HUES64 (cell line): ENCODE measurements around the gene NOS1.

Experiments
- H3K27ac ChIP-seq: 2 replicates; pipeline ENCODE4 v1.7.0; 2013; ENCODE audit warnings: low read depth, low read length, inconsistent platforms
- H3K27me3 ChIP-seq: 2 replicates; pipeline ENCODE4 v1.6.1; 2013; ENCODE audit warnings: mild to moderate bottlenecking, low read length; ENCODE audit not compliant: insufficient read depth
- H3K36me3 ChIP-seq: 2 replicates; pipeline ENCODE4 v1.6.1; 2013; ENCODE audit warnings: mild to moderate bottlenecking, low read length; ENCODE audit not compliant: insufficient read depth
- H3K4me1 ChIP-seq: 2 replicates; pipeline ENCODE4 v1.6.1; 2013; ENCODE audit warnings: mild to moderate bottlenecking, low read length, moderate library complexity; ENCODE audit not compliant: insufficient read depth
- H3K4me3 ChIP-seq: 2 replicates; pipeline ENCODE4 v1.5.1; 2013; ENCODE audit warnings: mild to moderate bottlenecking, low read length, moderate library complexity
- H3K9ac ChIP-seq: 2 replicates; pipeline ENCODE4 v1.6.1; 2013; ENCODE audit warnings: mild to moderate bottlenecking, low read depth, low read length
- H3K9me3 ChIP-seq: 2 replicates; pipeline ENCODE4 v1.6.1; 2013; ENCODE audit warnings: low read depth, low read length; ENCODE audit not compliant: insufficient read depth
- WGBS: fragments of 150-250, 120-280 bp; methylation state at CpG from one replicate; pipeline ENCODE4 v1.1.7; 2013; ENCODE audit warnings: missing lambda C conversion rate; 5-methylcytosine and 5-hydroxymethylcytosine counted together

The NOS1 gene

DNA sequence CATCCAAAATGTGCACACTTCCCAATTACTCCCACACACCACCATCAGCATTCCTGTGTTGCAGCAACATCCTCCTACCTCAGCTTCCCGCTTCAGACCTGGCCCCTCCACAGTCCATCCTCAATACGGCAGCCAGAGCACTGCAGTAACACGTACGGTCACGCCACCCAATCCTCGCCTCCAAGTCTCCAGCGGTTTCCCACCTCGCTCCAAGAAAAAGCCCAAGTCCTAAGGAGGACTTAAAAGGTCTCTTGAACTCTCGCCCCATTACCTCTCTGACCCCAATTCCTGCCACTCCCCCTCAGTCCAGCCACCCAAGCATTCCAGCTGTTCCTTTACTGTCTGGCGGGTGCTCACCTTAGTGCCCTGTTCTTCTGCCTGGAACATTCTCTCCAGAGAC is 183.1 kb downstream of the NOS1 start:
- whole genome bisulfite sequencing: 90% methylated on average over 10 of the region's 10 CpGs
- peaks cover 98% of the 10 kb centered on the region for H3K36me3 ChIP-seq

DNA sequence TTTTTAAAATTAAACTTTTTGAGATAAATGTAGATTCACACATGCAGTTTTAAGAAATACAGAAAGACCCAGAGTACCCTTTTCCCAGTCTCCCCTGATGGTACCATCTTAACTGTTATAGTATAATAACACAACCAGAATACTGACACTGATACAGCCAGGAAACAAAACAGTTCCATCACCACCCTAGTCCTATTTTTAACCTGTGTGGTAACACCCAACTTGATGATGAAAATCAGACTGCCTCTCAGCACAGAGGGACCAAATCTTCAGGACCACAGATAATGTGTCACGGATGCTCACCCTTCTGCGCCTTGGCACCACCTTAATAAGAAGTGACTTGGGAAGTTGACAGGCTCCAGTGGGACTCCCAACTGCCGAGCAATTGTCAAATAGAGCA is 189.3 kb downstream of the NOS1 start:
- Histone ChIP-seq H3K4me1 (no peaks in the 10 kb centered on the region), H3K4me3 (no peak overlapping the region), H3K9ac (no peak overlapping the region), H3K36me3 (peaks cover 98% of the 10 kb centered on the region), H3K9me3 (no peaks in the 10 kb centered on the region), H3K27me3 (no peaks in the 10 kb centered on the region), H3K27ac (no peak overlapping the region)
- WGBS: 99% methylated on average over 3 of the region's 3 CpGs

More for the DNA sequence above, 183.1 kb downstream of the NOS1 start:
- no peaks in the 10 kb centered on the region for H3K4me1 ChIP-seq
- H3K27me3 ChIP-seq: no peaks in the 10 kb centered on the region
- H3K9ac ChIP-seq: no peak overlapping the region
- no peak overlapping the region for H3K4me3 ChIP-seq
- H3K27ac ChIP-seq: no peak overlapping the region
- no peaks in the 10 kb centered on the region; the same call in 1 of the 2 replicates for H3K9me3 ChIP-seq

DNA sequence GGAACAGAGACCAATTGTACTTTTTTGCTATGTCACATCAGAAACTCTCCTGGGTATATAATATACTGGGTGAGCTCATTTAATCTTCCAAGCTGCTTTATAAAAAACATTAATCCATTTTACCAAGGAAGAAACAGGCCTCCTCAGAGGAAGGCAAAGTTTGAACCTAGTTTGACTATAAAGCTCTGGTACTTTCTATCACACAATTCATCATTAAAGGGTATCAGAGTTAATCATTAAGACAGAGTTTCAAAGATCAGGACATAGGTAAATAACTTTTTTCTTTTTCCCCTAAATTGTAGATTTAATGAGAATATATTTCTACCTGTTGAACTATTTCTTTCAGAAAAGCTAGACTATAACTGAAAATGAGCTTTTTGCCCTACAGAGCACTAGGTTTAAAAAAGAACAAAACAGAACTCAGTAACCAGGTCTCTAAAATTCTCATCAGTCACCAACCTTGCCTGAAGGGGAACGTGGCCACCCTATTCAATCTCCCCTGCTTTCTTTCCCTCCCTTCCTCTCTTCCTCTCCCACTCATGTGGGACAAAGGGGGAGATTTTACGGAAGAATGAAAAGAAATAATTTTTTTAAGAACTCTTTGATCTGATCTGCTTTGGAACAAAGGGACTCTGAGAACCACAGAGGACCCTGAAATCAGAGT is 189.8 kb downstream of the NOS1 start:
- Histone ChIP-seq H3K9ac (no peak overlapping the region), H3K36me3 (peaks cover 98% of the 10 kb centered on the region), H3K9me3 (no peaks in the 10 kb centered on the region), H3K4me1 (no peaks in the 10 kb centered on the region), H3K27me3 (no peaks in the 10 kb centered on the region), H3K4me3 (no peak overlapping the region), H3K27ac (no peak overlapping the region)
- 95% methylated on average over 2 of the region's 2 CpGs for WGBS

DNA sequence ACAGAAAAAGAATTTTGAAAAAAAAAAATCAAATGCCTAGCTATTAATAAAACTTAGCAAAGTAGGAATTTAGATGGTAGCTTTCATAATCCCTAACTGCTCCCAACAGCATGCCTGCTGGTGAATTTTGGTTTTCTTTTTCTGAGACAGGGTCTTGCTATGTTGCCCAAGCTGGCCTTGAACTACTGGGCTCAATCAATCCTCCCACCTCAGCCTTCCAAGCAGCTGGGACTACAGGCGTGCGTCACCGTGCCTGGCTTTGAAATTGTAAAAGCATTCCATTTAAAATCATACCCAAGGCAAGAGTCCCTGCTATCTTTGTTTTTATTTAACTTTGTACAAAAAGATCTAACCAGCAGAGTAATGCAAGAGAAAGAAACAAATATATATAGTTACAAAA is 191.9 kb downstream of the NOS1 start:
- no peak overlapping the region for H3K9ac ChIP-seq
- H3K4me3 ChIP-seq: no peak overlapping the region
- WGBS: 100% methylated on average over 3 of the region's 3 CpGs
- H3K27me3 ChIP-seq: no peaks in the 10 kb centered on the region
- no peaks in the 10 kb centered on the region for H3K9me3 ChIP-seq
- peaks cover 97% of the 10 kb centered on the region for H3K36me3 ChIP-seq
- H3K4me1 ChIP-seq: no peaks in the 10 kb centered on the region
- H3K27ac ChIP-seq: no peak overlapping the region

DNA sequence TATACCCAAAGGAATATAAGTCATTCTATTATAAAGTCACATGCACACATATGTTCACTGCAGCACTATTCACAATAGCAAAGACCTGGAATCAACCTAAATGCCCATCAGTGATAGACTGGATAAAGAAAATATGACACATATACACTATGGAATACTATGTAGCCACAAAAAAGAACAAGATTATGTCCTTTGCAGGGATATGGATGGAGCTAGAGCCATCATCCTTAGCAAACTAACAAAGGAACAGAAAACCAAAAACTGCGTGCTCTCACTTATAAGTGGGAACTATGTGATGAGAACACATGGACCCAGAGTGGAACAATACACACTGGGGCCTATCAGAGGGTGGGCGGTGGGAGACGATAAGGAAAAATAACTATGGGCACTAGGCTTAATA is 192.4 kb downstream of the NOS1 start:
- Histone ChIP-seq H3K36me3 (peaks cover 97% of the 10 kb centered on the region), H3K4me1 (no peaks in the 10 kb centered on the region), H3K27ac (no peak overlapping the region), H3K27me3 (no peaks in the 10 kb centered on the region), H3K4me3 (no peak overlapping the region), H3K9ac (no peak overlapping the region), H3K9me3 (no peaks in the 10 kb centered on the region)
- 98% methylated on average over 3 of the region's 3 CpGs for WGBS

DNA sequence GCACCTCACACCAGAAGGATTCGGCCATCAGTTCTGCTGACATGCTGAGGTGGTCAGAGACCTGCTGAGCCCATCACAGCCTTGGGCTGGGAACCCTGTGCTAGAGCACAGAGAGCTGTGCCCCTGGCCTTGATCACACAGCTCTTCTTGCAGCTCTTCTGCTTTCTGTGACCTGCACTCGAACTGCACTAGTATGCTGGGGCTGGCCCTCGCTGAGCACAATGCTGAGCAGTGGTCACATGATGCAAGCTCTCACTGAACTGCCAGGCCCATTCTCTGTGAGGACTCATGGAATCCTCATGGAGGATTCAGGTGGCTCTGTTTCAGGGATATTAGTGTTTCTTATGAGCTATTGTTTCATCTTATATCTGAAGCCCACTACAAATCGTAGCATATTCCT is 193.7 kb downstream of the NOS1 start:
- Histone ChIP-seq H3K4me1 (no peaks in the 10 kb centered on the region), H3K27me3 (no peaks in the 10 kb centered on the region), H3K9ac (no peak overlapping the region), H3K4me3 (no peak overlapping the region), H3K27ac (no peak overlapping the region), H3K9me3 (no peaks in the 10 kb centered on the region), H3K36me3 (peaks cover 95% of the 10 kb centered on the region)
- WGBS: 89% methylated on average over 4 of the region's 4 CpGs

DNA sequence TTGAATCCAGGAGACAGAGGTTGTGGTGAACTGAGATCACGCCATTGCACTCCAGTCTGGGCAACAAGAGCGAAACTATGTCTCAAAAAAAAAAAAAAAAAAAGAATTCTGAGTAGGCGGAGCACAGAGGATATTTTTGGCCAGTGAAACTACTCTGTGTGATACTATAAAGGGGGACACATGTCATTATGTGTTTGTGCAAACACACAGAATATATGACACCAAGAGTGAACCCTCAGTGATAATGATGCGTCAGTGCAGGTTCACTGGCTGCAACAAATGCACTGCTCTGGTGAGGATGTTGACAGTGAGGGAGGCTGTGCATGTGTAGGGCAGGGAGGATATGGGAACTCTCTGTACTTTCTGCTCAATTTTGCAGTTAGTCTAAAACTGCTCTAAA is 195.3 kb downstream of the NOS1 start:
- H3K9ac ChIP-seq: no peak overlapping the region
- H3K36me3 ChIP-seq: peaks cover 95% of the 10 kb centered on the region
- WGBS: 97% methylated on average over 4 of the region's 4 CpGs
- no peak overlapping the region for H3K27ac ChIP-seq
- no peaks in the 10 kb centered on the region for H3K4me1 ChIP-seq
- no peaks in the 10 kb centered on the region for H3K9me3 ChIP-seq
- H3K4me3 ChIP-seq: no peak overlapping the region
- H3K27me3 ChIP-seq: no peaks in the 10 kb centered on the region

DNA sequence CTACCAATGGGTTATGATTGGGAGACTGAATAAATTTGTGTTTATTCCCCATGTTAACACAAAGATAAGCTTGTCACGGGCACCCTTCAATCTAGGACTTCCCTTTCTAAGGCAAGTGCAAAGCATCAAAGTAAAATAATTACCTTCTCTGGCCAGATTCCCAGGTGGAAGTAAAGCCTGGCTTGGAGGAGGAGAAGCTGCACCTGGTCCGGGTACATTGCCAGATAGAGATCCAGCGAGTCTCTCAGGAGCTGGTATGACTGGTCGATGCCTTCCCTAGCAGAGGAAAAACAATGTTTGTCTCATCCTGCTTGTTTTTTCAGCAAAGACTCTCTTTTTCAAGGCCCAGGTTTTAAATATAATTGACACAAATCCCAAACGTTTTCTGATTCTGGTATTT is 196.1 kb downstream of the NOS1 start:
- Histone ChIP-seq H3K4me1 (no peaks in the 10 kb centered on the region), H3K27ac (no peak overlapping the region), H3K9me3 (no peaks in the 10 kb centered on the region), H3K4me3 (no peak overlapping the region), H3K9ac (no peak overlapping the region), H3K36me3 (peaks cover 95% of the 10 kb centered on the region), H3K27me3 (no peaks in the 10 kb centered on the region)
- WGBS: 95% methylated on average over 5 of the region's 5 CpGs

DNA sequence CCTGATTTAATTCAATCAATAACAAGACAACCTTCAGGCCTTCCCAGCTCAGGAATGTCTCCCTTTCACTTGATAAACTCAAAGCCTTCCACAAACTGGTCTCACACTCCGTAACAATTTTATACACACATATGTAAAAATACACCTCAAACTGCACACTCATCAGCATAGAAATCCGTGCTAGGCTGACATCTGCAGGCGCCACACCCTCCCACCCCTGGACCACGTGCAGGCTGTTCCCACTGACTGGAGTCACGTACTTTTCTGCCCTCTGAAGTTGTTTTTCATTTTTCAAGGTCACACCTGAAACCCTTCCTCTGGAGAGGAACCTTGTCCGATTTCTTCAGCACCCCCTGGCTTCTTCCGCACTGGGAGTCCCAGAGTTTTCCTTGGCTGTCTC is 198.8 kb downstream of the NOS1 start:
- H3K9ac ChIP-seq: no peak overlapping the region
- H3K4me1 ChIP-seq: no peaks in the 10 kb centered on the region
- no peaks in the 10 kb centered on the region for H3K27me3 ChIP-seq
- no peak overlapping the region for H3K4me3 ChIP-seq
- 89% methylated on average over 7 of the region's 7 CpGs for WGBS
- H3K9me3 ChIP-seq: no peaks in the 10 kb centered on the region
- H3K27ac ChIP-seq: no peak overlapping the region
- H3K36me3 ChIP-seq: peaks cover 97% of the 10 kb centered on the region

DNA sequence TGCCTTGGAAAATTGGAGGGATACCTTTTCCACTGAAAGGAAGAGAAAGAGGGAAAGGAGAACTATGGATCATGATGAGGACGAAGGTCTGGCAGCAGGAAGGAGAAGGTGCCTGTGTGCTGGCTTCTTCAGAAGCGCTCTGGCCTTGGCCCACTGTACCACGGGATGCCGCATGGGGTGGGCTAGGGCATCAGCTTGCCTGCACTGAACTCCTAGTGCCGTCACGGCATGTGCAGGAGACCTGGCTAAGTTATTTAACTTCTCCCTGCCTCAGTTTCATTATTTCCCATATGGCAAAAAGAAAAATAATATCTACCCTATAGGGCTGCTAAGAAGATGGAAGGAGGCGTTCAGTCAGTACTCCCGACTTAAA is 199.3 kb downstream of the NOS1 start:
- Histone ChIP-seq H3K27ac (no peak overlapping the region), H3K9ac (no peak overlapping the region)
- 95% methylated on average over 8 of the region's 8 CpGs for WGBS

DNA sequence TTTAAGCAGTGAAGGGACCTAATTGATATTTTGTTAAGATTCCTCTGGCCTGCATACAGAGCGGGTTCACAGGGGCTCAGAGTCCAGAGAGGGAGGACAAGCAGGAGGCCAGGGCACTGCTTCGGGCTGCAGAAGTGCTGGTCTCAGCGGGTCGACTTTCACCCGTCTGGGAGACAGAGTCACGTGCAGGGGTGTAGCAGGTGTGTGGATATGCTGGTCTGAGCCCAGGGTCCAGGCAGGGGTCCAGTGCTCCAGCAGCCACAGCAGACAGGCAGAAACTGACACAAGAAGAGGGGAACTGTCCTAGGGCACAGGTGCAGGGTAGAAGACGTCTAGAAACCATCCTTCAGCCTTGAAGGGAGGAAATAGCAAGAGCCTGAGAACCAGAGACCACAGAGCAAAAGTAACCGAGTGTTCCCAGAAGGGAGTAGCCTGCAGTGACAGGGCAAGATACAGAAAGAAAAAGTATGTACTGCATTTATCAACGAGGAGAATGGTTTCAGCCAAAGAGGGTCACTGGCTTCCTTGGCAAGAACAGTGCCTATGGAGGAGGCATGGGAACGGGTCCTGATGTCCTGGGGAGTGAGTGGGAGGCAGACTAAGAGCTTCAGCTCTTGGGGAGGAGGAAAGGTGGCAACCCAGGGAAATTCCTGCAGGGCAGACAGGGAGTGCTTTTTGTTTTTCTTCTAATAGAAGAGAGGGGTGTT is 199.8 kb downstream of the NOS1 start:
- Histone ChIP-seq H3K4me1 (no peaks in the 10 kb centered on the region), H3K9me3 (no peaks in the 10 kb centered on the region), H3K36me3 (peaks cover 97% of the 10 kb centered on the region), H3K27me3 (no peaks in the 10 kb centered on the region), H3K9ac (no peak overlapping the region), H3K27ac (no peak overlapping the region), H3K4me3 (no peak overlapping the region)
- WGBS: 91% methylated on average over 10 of the region's 10 CpGs

More for the DNA sequence above, 199.3 kb downstream of the NOS1 start:
- no peaks in the 10 kb centered on the region for H3K27me3 ChIP-seq
- H3K4me1 ChIP-seq: no peaks in the 10 kb centered on the region
- peaks cover 97% of the 10 kb centered on the region for H3K36me3 ChIP-seq
- H3K9me3 ChIP-seq: no peaks in the 10 kb centered on the region
- no peak overlapping the region for H3K4me3 ChIP-seq
